ENCODE data around the gene OBI1.

OBI1 gene, protein sequence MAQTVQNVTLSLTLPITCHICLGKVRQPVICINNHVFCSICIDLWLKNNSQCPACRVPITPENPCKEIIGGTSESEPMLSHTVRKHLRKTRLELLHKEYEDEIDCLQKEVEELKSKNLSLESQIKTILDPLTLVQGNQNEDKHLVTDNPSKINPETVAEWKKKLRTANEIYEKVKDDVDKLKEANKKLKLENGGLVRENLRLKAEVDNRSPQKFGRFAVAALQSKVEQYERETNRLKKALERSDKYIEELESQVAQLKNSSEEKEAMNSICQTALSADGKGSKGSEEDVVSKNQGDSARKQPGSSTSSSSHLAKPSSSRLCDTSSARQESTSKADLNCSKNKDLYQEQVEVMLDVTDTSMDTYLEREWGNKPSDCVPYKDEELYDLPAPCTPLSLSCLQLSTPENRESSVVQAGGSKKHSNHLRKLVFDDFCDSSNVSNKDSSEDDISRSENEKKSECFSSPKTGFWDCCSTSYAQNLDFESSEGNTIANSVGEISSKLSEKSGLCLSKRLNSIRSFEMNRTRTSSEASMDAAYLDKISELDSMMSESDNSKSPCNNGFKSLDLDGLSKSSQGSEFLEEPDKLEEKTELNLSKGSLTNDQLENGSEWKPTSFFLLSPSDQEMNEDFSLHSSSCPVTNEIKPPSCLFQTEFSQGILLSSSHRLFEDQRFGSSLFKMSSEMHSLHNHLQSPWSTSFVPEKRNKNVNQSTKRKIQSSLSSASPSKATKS

DNA sequence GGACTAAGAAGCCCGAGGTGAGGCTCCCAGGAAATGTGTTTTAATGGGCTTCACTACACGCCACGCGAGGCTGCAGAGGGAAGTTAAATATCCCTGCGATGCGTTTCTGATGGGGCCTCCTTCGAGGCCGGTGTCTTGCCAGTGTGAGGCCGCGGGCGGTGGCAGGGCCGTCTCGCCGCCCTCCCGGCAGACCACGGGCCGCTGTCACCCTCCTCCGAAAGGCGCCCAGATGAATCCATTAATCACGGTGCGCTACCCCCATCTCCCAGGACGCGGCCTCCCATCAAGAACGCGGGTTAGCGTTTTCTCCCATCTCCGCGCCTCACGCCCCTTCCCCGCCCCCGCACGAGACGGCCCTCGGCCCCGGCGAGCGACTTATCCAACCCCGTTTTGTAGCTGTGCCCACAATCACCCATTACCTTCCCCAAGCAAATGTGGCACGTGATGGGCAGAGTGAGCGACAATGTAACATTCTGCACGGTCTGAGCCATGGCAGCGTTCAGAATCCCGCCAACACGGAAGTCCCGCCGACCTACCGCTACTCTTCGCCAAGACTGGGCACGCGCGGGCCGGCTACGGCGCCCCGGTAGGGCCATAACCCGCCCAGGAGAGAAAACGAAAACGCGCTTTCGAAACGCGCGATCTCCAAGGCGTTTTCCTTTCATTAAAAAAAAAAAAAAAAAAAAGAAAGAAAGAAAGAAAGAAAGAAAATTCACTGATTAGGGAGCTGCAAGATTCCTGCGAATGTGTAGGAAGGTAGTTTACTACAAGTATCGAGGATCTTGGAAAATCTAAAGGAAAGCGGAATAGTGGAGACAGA is at the start of gene OBI1:
Gene OBI1, minus strand, starts transcription at position 526 of the 820 bp plus-strand sequence. Its CDS starts 35 bp downstream, at position 491.
- Histone ChIP-seq H3K9me3 (ENCODE audit: control insufficient read depth in 1 of 2, low read length in 2 of 2) (no peaks in the 10 kb centered on the region), H3K27me3 (ENCODE audit: control insufficient read depth in 1 of 2, insufficient read depth in 2 of 2, low read length in 2 of 2) (no peaks in the 10 kb centered on the region), H3K27ac (ENCODE audit: low read depth, low read length) (no peak within 1 kb of the TSS), H3K36me3 (ENCODE audit: control insufficient read depth in 1 of 2, insufficient read depth in 2 of 2, low read length in 2 of 2) (peaks cover 0 to 4% of the 10 kb centered on the region in 2 donors), H3K4me3 (ENCODE audit: low read depth in 1 of 2, low read length in 2 of 2) (peak within 1 kb of the TSS; percentile 97 to 99), H3K9ac (ENCODE audit: low read depth in 1 of 2, low read length in 2 of 2) (peak within 1 kb of the TSS; percentile 72 to 79), H3K4me1 (ENCODE audit: control insufficient read depth in 1 of 2, insufficient read depth in 2 of 2, low read length in 2 of 2) (peaks cover 9 to 12% of the 10 kb centered on the region in 2 donors)

DNA sequence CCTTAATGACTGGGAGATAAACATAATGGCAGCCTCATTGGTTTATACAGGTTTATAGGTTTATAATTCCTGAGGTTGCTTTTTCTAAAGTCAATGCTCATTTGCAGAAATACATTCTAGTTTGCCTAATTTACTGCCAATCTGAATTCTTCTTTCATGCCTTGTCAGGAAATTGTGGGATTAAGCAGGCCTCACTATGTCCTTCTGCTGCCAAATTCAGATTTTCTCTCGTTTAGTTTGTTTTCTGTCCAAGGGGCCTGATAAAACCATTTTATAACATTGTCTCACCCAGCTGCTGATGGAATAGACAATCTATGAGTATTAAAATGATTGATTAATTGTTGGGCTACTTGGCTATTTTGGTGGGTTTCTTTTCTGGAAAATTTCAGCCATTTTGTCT is 42.4 kb upstream of the OBI1 start:
- Histone ChIP-seq H3K9ac (ENCODE audit: low read depth in 1 of 2, low read length in 2 of 2) (no peak overlapping the region), H3K9me3 (ENCODE audit: control insufficient read depth in 1 of 2, low read length in 2 of 2) (no peaks in the 10 kb centered on the region), H3K4me1 (ENCODE audit: control insufficient read depth in 1 of 2, insufficient read depth in 2 of 2, low read length in 2 of 2) (no peaks in the 10 kb centered on the region), H3K4me3 (ENCODE audit: low read depth in 1 of 2, low read length in 2 of 2) (no peak overlapping the region), H3K36me3 (ENCODE audit: control insufficient read depth in 1 of 2, insufficient read depth in 2 of 2, low read length in 2 of 2) (no peaks in the 10 kb centered on the region), H3K27me3 (ENCODE audit: control insufficient read depth in 1 of 2, insufficient read depth in 2 of 2, low read length in 2 of 2) (no peaks in the 10 kb centered on the region), H3K27ac (ENCODE audit: low read depth, low read length) (no peak overlapping the region)

DNA sequence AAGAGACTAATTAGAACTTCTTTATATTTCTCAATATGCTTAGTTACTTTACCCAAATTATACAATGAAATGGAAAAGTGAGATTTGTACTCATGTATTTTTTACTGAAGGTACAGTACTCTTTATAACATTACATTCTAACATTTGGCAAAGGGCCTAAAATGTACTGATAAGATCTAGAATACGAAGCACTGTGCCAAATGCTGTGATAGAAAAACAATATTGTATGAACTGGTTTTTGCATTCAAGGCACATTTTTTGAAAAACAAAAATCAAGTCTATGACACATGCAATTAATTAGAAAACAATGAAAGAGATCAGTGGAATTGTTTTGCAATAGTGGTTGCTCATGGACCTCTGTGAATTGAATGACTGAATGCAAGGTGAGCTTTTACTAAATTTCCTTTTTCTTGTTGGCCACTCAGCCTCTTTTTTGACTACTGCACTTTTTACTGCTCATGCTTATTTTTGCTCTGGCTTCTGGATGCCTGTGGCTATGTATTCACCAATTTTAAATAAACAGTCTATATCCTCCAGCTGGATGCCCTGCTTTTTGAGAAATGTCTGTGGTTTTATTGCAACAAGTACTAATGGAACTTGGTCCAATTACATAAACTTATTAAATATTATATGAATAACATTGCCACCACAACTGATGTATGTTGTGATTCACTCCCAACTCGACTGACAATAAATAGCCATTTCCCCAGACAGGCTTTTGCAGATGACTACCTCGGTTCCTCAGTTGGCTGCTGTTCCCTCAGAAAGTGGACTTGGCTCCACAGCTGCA is 41.4 kb upstream of the OBI1 start:
- no peaks in the 10 kb centered on the region for H3K36me3 ChIP-seq (ENCODE audit: control insufficient read depth in 1 of 2, insufficient read depth in 2 of 2, low read length in 2 of 2)
- no peak overlapping the region for H3K4me3 ChIP-seq (ENCODE audit: low read depth in 1 of 2, low read length in 2 of 2)
- H3K27ac ChIP-seq (ENCODE audit: low read depth, low read length), result no peak overlapping the region
- H3K9me3 ChIP-seq (ENCODE audit: control insufficient read depth in 1 of 2, low read length in 2 of 2), result no peaks in the 10 kb centered on the region
- H3K27me3 ChIP-seq (ENCODE audit: control insufficient read depth in 1 of 2, insufficient read depth in 2 of 2, low read length in 2 of 2), result no peaks in the 10 kb centered on the region
- H3K9ac ChIP-seq (ENCODE audit: low read depth in 1 of 2, low read length in 2 of 2), result no peak overlapping the region
- H3K4me1 ChIP-seq (ENCODE audit: control insufficient read depth in 1 of 2, insufficient read depth in 2 of 2, low read length in 2 of 2), result no peaks in the 10 kb centered on the region

DNA sequence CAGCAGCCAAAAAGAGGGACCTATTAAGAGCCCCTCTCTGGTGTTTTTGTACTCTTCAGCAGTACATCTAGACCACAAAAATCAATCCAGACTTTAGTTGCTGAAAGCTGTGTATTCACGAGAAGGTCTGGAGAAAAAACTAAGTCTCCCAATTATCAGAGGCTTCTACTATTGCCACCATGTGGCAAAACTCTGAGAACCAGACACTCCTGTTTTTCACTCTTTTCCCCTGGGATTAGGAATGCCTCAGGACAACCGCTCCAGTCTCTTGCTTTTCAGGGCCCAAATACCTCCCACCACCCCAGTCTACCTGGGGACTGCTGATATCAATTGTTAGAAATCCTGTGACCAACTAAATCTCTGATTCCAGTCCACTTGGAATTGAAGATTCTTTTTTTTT is 30.1 kb upstream of the OBI1 start:
- Histone ChIP-seq H3K9ac (ENCODE audit: low read depth in 1 of 2, low read length in 2 of 2) (no peak overlapping the region), H3K4me3 (ENCODE audit: low read depth in 1 of 2, low read length in 2 of 2) (no peak overlapping the region), H3K4me1 (ENCODE audit: control insufficient read depth in 1 of 2, insufficient read depth in 2 of 2, low read length in 2 of 2) (no peaks in the 10 kb centered on the region), H3K27ac (ENCODE audit: low read depth, low read length) (no peak overlapping the region), H3K36me3 (ENCODE audit: control insufficient read depth in 1 of 2, insufficient read depth in 2 of 2, low read length in 2 of 2) (no peaks in the 10 kb centered on the region), H3K27me3 (ENCODE audit: control insufficient read depth in 1 of 2, insufficient read depth in 2 of 2, low read length in 2 of 2) (no peaks in the 10 kb centered on the region), H3K9me3 (ENCODE audit: control insufficient read depth in 1 of 2, low read length in 2 of 2) (no peaks in the 10 kb centered on the region)

DNA sequence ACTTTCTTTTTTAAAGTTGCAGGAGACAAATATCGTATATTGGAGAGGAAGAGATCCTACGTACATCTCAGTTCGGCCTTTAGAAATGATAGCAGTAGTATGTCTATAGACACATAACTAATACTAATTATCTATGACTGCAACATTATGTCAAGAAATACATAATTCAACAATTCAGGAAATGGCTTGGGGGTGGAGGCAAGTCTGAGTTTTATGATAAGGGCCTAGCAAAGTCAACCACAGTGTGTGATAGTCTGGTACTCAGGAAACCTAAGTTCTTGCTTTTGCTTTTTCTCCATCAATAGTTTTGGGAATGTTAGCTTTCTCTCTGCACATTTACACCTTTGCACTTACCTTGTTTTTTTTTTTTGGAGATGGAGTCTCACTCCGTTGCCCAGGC is 27.5 kb upstream of the OBI1 start:
- no peak overlapping the region for H3K27ac ChIP-seq (ENCODE audit: low read depth, low read length)
- H3K9me3 ChIP-seq (ENCODE audit: control insufficient read depth in 1 of 2, low read length in 2 of 2), result no peaks in the 10 kb centered on the region
- H3K4me3 ChIP-seq (ENCODE audit: low read depth in 1 of 2, low read length in 2 of 2), result no peak overlapping the region
- no peaks in the 10 kb centered on the region for H3K27me3 ChIP-seq (ENCODE audit: control insufficient read depth in 1 of 2, insufficient read depth in 2 of 2, low read length in 2 of 2)
- no peaks in the 10 kb centered on the region for H3K4me1 ChIP-seq (ENCODE audit: control insufficient read depth in 1 of 2, insufficient read depth in 2 of 2, low read length in 2 of 2)
- H3K36me3 ChIP-seq (ENCODE audit: control insufficient read depth in 1 of 2, insufficient read depth in 2 of 2, low read length in 2 of 2), result no peaks in the 10 kb centered on the region
- no peak overlapping the region for H3K9ac ChIP-seq (ENCODE audit: low read depth in 1 of 2, low read length in 2 of 2)

DNA sequence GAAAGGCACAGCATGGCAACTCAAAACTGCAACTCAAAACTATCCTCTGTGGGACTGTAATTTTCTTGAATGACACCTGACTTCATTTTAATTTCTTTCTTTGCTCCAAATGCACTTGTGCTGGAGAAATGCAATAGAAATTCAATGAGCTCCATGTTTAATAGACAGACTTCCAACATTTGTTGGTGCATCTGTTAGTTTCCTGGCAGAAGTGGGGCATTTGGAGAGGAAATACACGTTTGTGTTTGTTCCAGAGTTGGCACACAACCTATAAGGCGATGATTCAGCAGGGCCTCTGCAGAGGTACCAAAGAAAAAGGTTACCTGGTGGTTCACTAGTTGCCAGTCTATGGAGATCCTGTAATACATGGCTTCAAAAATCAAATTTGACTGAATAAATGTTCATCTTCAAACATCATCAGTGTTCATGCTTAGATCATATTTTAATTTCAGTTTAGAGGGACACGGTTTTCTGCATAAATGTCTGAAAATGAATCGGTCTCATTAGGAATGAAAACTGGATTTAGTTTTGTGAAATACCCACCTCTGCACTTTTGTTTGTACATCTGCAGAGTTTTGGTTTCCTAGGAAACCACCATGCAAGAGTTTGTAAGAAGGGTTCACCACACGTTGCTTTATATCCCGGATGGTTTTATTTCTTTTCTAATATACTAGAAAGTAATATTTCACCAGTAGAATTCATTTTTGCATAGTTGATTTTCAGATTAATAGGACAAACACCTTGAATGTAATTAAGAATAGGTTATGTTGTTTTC is 21.8 kb upstream of the OBI1 start:
- Histone ChIP-seq H3K27me3 (ENCODE audit: control insufficient read depth in 1 of 2, insufficient read depth in 2 of 2, low read length in 2 of 2) (peaks cover 0 to 7% of the 10 kb centered on the region in 2 donors), H3K4me1 (ENCODE audit: control insufficient read depth in 1 of 2, insufficient read depth in 2 of 2, low read length in 2 of 2) (no peaks in the 10 kb centered on the region), H3K4me3 (ENCODE audit: low read depth in 1 of 2, low read length in 2 of 2) (no peak overlapping the region), H3K27ac (ENCODE audit: low read depth, low read length) (no peak overlapping the region), H3K9me3 (ENCODE audit: control insufficient read depth in 1 of 2, low read length in 2 of 2) (no peaks in the 10 kb centered on the region), H3K9ac (ENCODE audit: low read depth in 1 of 2, low read length in 2 of 2) (no peak overlapping the region), H3K36me3 (ENCODE audit: control insufficient read depth in 1 of 2, insufficient read depth in 2 of 2, low read length in 2 of 2) (no peaks in the 10 kb centered on the region)

DNA sequence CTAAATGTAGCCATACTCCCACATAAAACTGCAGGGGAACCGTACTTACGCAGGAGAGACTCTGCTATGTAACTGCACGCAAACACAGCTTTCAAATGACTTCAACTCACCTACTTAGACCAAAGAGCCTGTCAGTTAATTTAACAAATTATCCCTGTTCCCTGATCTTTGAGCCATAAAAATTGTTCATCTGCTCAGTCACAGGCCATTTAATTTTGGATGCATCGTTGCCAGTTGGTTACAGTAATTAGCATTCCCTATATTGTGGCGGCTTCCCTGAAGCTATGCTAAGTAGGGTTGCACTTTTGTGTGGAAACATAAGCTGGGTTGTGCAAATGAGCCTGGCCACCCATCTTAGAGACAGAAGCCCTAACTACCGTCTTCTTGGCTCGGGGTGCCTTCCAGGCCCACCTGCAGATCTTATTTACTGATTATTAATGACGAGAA is 21.2 kb upstream of the OBI1 start:
- Histone ChIP-seq H3K9ac (ENCODE audit: low read depth in 1 of 2, low read length in 2 of 2) (no peak overlapping the region), H3K36me3 (ENCODE audit: control insufficient read depth in 1 of 2, insufficient read depth in 2 of 2, low read length in 2 of 2) (no peaks in the 10 kb centered on the region), H3K27me3 (ENCODE audit: control insufficient read depth in 1 of 2, insufficient read depth in 2 of 2, low read length in 2 of 2) (peaks cover 0 to 7% of the 10 kb centered on the region in 2 donors), H3K4me1 (ENCODE audit: control insufficient read depth in 1 of 2, insufficient read depth in 2 of 2, low read length in 2 of 2) (no peaks in the 10 kb centered on the region), H3K9me3 (ENCODE audit: control insufficient read depth in 1 of 2, low read length in 2 of 2) (no peaks in the 10 kb centered on the region), H3K27ac (ENCODE audit: low read depth, low read length) (no peak overlapping the region), H3K4me3 (ENCODE audit: low read depth in 1 of 2, low read length in 2 of 2) (no peak overlapping the region)

DNA sequence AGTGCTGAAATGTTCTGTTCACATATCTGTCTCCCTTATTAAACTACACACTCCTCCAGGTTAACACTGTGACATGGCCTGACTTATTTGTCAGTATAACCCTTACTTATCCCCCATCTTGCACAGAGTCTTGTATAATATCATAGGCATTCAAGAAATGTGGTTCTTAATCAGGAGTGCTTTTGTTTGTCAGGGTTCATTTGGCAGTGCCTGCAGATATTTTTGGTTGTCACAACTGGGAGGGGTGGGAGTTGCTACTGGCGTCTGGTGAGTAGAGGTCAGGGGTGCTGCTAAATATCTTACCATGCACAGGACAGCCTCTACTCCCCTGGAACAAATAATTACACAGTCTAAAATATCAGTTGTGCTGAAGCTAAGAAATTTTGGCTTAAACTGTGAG is 20.4 kb upstream of the OBI1 start:
- H3K27me3 ChIP-seq (ENCODE audit: control insufficient read depth in 1 of 2, insufficient read depth in 2 of 2, low read length in 2 of 2), result peaks cover 0 to 7% of the 10 kb centered on the region in 2 donors
- H3K27ac ChIP-seq (ENCODE audit: low read depth, low read length), result no peak overlapping the region
- H3K4me1 ChIP-seq (ENCODE audit: control insufficient read depth in 1 of 2, insufficient read depth in 2 of 2, low read length in 2 of 2), result no peaks in the 10 kb centered on the region
- H3K9ac ChIP-seq (ENCODE audit: low read depth in 1 of 2, low read length in 2 of 2), result no peak overlapping the region
- no peak overlapping the region for H3K4me3 ChIP-seq (ENCODE audit: low read depth in 1 of 2, low read length in 2 of 2)
- no peaks in the 10 kb centered on the region for H3K36me3 ChIP-seq (ENCODE audit: control insufficient read depth in 1 of 2, insufficient read depth in 2 of 2, low read length in 2 of 2)
- H3K9me3 ChIP-seq (ENCODE audit: control insufficient read depth in 1 of 2, low read length in 2 of 2), result no peaks in the 10 kb centered on the region

DNA sequence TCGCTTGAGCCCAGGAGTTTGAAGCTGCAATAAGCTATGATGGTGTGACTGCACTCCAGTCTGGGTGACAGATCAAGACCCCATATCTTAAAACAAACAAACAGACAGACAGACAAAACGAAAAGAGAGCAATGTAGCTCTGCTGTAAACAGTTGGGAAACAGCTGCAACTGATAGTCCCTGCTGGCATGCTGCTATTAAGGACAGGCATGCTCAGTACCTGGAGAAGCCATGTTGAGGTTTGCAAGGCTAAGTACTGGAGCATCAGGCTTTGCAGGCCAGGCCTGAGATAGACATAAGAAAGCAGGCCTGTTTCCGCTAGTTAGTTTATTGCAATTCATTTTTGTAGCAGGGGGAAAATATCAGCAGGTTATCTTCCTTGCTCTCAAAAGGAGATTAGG is 16.2 kb upstream of the OBI1 start:
- H3K4me1 ChIP-seq (ENCODE audit: control insufficient read depth in 1 of 2, insufficient read depth in 2 of 2, low read length in 2 of 2), result no peaks in the 10 kb centered on the region
- H3K9me3 ChIP-seq (ENCODE audit: control insufficient read depth in 1 of 2, low read length in 2 of 2), result no peaks in the 10 kb centered on the region
- H3K4me3 ChIP-seq (ENCODE audit: low read depth in 1 of 2, low read length in 2 of 2), result no peak overlapping the region
- peaks cover 6 to 9% of the 10 kb centered on the region in 2 donors for H3K27me3 ChIP-seq (ENCODE audit: control insufficient read depth in 1 of 2, insufficient read depth in 2 of 2, low read length in 2 of 2)
- H3K27ac ChIP-seq (ENCODE audit: low read depth, low read length), result no peak overlapping the region
- H3K36me3 ChIP-seq (ENCODE audit: control insufficient read depth in 1 of 2, insufficient read depth in 2 of 2, low read length in 2 of 2), result no peaks in the 10 kb centered on the region
- no peak overlapping the region for H3K9ac ChIP-seq (ENCODE audit: low read depth in 1 of 2, low read length in 2 of 2)

All from duodenal mucosa (tissue), 2 donors.